Activated naive CD8-positive, alpha-beta T cell treated with anti-CD3 and anti-CD28 coated beads, Interleukin-2, amount 10 ng/mL, durations not matched to agents 7 days and 5 days (primary cell): ENCODE results near the gene PPP4R4. TPM values are rescaled to one million over a fixed set of nuclear protein-coding genes. Genes with fewer than 3 reads are reported as not detected.

ENCODE experiments used
- ATAC-seq: fragments of 150-1000 bp; cut with Tn5 transposase; one replicate; pipeline ENCODE4 v1.10.0; 2021; ENCODE audit warnings: low read depth, moderate library complexity
- POLR2A ChIA-PET: fragments of 350-600 bp; sonication (Branson Sonifier 250); formaldehyde crosslinking; loops from one replicate; lab custom pipeline; 2021; ENCODE audit warnings: antibody characterized with exemption; lab: Charles Lee
- DNase-seq: peaks from one replicate; pipeline ENCODE4 v3.0.0; 2021
- H3K27ac Mint-ChIP-seq: one replicate; pipeline ENCODE4 v1.8.0; 2022; ENCODE audit warnings: mild to moderate bottlenecking, mixed read lengths
- H3K27me3 Mint-ChIP-seq: one replicate; pipeline ENCODE4 v1.8.0; 2022; ENCODE audit warnings: mild to moderate bottlenecking, moderate library complexity, mixed read lengths
- H3K36me3 Mint-ChIP-seq: one replicate; pipeline ENCODE4 v1.8.0; 2021; ENCODE audit warnings: mild to moderate bottlenecking, mixed read lengths
- H3K4me1 Mint-ChIP-seq: one replicate; pipeline ENCODE4 v1.8.0; 2021; ENCODE audit warnings: mixed read lengths
- H3K4me3 Mint-ChIP-seq: one replicate; pipeline ENCODE4 v1.8.0; 2022; ENCODE audit warnings: mild to moderate bottlenecking, moderate library complexity, mixed read lengths
- H3K9me3 Mint-ChIP-seq: one replicate; pipeline ENCODE4 v1.8.0; 2021; ENCODE audit warnings: mixed read lengths
- total RNA-seq, 2 experiments: library from RNA; stranded (reverse); gene quantifications; one replicate each; pipeline ENCODE4 v1.2.3, GENCODE V29; 2021

PPP4R4 gene
- total RNA-seq, 2 experiments from 2014 or later, result 0.47 to 0.57 TPM

DNA sequence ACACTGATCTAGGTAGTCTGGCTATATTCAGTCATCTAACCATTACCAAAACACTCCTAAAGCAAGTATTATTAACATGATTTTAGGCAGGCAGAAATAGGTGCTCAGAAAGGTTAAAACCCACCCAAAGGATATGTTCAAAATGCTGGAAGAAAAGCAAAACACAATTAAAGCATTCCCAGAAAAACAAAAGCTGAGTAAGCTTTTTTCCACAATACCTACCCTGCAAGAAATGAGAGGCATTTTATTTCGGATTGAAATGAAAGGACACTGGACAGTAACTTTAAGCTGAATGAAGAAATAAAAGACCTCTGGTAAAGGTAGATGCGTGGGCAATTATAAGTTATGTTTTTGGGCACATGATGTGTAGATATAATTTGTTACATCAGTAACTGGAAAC is 140.8 kb downstream of the PPP4R4 start:
- no peak for ATAC-seq
- Mint-ChIP-seq H3K27me3 (peaks cover 6% of the 10 kb centered on the region), H3K4me1 (no peaks in the 10 kb centered on the region), H3K4me3 (no peak overlapping the region), H3K9me3 (no peaks in the 10 kb centered on the region), H3K27ac (no peak overlapping the region), H3K36me3 (no peaks in the 10 kb centered on the region)
- POLR2A ChIA-PET, result no interaction called here
- DNase-seq, result no peak

- Mint-ChIP-seq H3K4me1 (no peaks in the 10 kb centered on the region), H3K4me3 (no peak overlapping the region), H3K27me3 (peaks cover 8% of the 10 kb centered on the region), H3K27ac (no peak overlapping the region), H3K36me3 (no peaks in the 10 kb centered on the region), H3K9me3 (no peaks in the 10 kb centered on the region)
- ATAC-seq, result no peak
- no peak for DNase-seq
- POLR2A ChIA-PET, result no interaction called here
Observed at GRCh38 chr14:94316692-94317091, 142.6 kb downstream of the PPP4R4 start.

GRCh38 chr14:94317259-94317658 is 143.1 kb downstream of the PPP4R4 start:
- Mint-ChIP-seq H3K36me3 (no peaks in the 10 kb centered on the region), H3K4me1 (no peaks in the 10 kb centered on the region), H3K27ac (no peak overlapping the region), H3K27me3 (peaks cover 8% of the 10 kb centered on the region), H3K4me3 (no peak overlapping the region), H3K9me3 (no peaks in the 10 kb centered on the region)
- POLR2A ChIA-PET, result no interaction called here
- ATAC-seq (no peak), DNase-seq (no peak)

- ATAC-seq (no peak), DNase-seq (no peak)
- Mint-ChIP-seq H3K4me3 (no peak overlapping the region), H3K4me1 (no peaks in the 10 kb centered on the region), H3K9me3 (no peaks in the 10 kb centered on the region), H3K36me3 (no peaks in the 10 kb centered on the region), H3K27me3 (peaks cover 10% of the 10 kb centered on the region), H3K27ac (no peak overlapping the region)
- POLR2A ChIA-PET, result no interaction called here
Observed at GRCh38 chr14:94320243-94320642, 146.1 kb downstream of the PPP4R4 start.

- ATAC-seq (no peak), DNase-seq (no peak)
- Mint-ChIP-seq H3K27ac (no peak overlapping the region), H3K4me1 (no peaks in the 10 kb centered on the region), H3K27me3 (peaks cover 10% of the 10 kb centered on the region), H3K9me3 (no peaks in the 10 kb centered on the region), H3K36me3 (no peaks in the 10 kb centered on the region), H3K4me3 (no peak overlapping the region)
- POLR2A ChIA-PET, result no interaction called here
Observed at GRCh38 chr14:94321421-94322271, 147.5 kb downstream of the PPP4R4 start.

GRCh38 chr14:94322648-94323570 is 148.8 kb downstream of the PPP4R4 start, which contains the start of gene SERPINA6:
Gene SERPINA6, minus strand, starts transcription at chr14:94323336. Its CDS starts 8,688 bp downstream, at chr14:94314648.
- H3K36me3 Mint-ChIP-seq, result no peaks in the 10 kb centered on the region
- peaks cover 9% of the 10 kb centered on the region for H3K27me3 Mint-ChIP-seq
- ATAC-seq (no peak), DNase-seq (no peak)
- H3K27ac Mint-ChIP-seq, result no peak within 1 kb of the TSS
- no peak within 1 kb of the TSS for H3K4me3 Mint-ChIP-seq
- H3K9me3 Mint-ChIP-seq, result no peaks in the 10 kb centered on the region
- POLR2A ChIA-PET, result no interaction called here
- H3K4me1 Mint-ChIP-seq, result no peaks in the 10 kb centered on the region

DNA sequence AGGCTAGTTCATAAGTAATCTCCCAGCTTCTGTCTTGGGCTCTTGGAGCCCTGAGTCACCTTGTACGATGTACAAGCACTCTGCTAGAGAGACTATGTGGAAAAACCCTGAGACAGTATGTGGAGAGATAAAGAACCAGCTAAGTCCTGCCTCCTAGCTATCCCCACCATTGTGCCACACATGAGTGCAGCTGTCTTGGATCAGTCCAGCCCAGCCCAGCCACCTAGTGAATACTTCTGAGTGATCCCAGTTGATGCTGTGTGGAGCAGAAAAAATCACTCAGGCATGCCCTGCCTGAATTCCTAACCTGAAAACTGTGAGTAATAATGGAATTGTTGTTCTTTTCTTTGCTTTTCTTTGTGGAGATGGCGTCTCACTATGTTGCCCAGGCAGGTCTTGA is 154.1 kb downstream of the PPP4R4 start:
- no peaks in the 10 kb centered on the region for H3K9me3 Mint-ChIP-seq
- POLR2A ChIA-PET, result no interaction called here
- DNase-seq (no peak), ATAC-seq (no peak)
- no peaks in the 10 kb centered on the region for H3K36me3 Mint-ChIP-seq
- H3K4me1 Mint-ChIP-seq, result no peaks in the 10 kb centered on the region
- H3K4me3 Mint-ChIP-seq, result no peak overlapping the region
- peaks cover 12% of the 10 kb centered on the region for H3K27me3 Mint-ChIP-seq
- no peak overlapping the region for H3K27ac Mint-ChIP-seq

Other genes starting within 250 kb of the PPP4R4 start
- not detected for gene FAM181A, start 247.0 kb upstream of the PPP4R4 start, total RNA-seq
- 10 to 100 TPM; 21.3 to 24.0 TPM for gene ASB2, start 197.8 kb upstream of the PPP4R4 start, total RNA-seq
- gene CCDC197, start 177.0 kb upstream of the PPP4R4 start, total RNA-seq, result under 1 TPM in 1 of 2 experiments, not detected in 1; 0.25 TPM
- under 1 TPM; 0.47 to 0.60 TPM for gene OTUB2, start 148.0 kb upstream of the PPP4R4 start, total RNA-seq
- 100 to 1,000 TPM; 232 to 237 TPM for gene DDX24, start 93.1 kb upstream of the PPP4R4 start, total RNA-seq
- gene IFI27L1, start 93.0 kb upstream of the PPP4R4 start, total RNA-seq, result 10 to 100 TPM; 36.1 to 39.8 TPM
- gene IFI27, start 63.6 kb upstream of the PPP4R4 start, total RNA-seq, result 100 to 1,000 TPM; 237 to 274 TPM
- gene IFI27L2, start 44.7 kb upstream of the PPP4R4 start, total RNA-seq, result 10 to 100 TPM; 76.4 to 77.9 TPM
- gene SERPINA10, start 118.9 kb downstream of the PPP4R4 start, total RNA-seq, result not detected
- not detected for gene SERPINA6, start 149.0 kb downstream of the PPP4R4 start, total RNA-seq
- gene SERPINA2, start 192.4 kb downstream of the PPP4R4 start, total RNA-seq, result not detected
- under 1 TPM in 1 of 2 experiments, not detected in 1; 0.20 TPM for gene SERPINA1, start 214.3 kb downstream of the PPP4R4 start, total RNA-seq